ENCODE measurements around the gene ABCB8. TPM values are rescaled to one million over a fixed set of nuclear protein-coding genes. Genes with fewer than 3 reads are reported as not detected.

The ABCB8 gene
- total RNA-seq: 10 to 100 TPM; 20.9 to 32.4 (median 24.6) TPM
- 10 to 100 TPM; 16.7 to 42.2 TPM for polyA plus RNA-seq
- long read RNA-seq, donor 1, full-length matches to known transcripts: 14 of 35 reads
- long read RNA-seq, donor 1, partial matches to known transcripts: 7 of 35 reads
- long read RNA-seq, donor 1, other reads (novel, unspliced or antisense): 14 of 35 reads
- long read RNA-seq, donor 2, full-length matches to known transcripts: 8 of 34 reads
- long read RNA-seq, donor 2, partial matches to known transcripts: 20 of 34 reads
- long read RNA-seq, donor 2, other reads (novel, unspliced or antisense): 6 of 34 reads
- long read RNA-seq, donor 3, full-length matches to known transcripts: 20 of 37 reads
- long read RNA-seq, donor 3, partial matches to known transcripts: 6 of 37 reads
- long read RNA-seq, donor 3, other reads (novel, unspliced or antisense): 11 of 37 reads

DNA sequence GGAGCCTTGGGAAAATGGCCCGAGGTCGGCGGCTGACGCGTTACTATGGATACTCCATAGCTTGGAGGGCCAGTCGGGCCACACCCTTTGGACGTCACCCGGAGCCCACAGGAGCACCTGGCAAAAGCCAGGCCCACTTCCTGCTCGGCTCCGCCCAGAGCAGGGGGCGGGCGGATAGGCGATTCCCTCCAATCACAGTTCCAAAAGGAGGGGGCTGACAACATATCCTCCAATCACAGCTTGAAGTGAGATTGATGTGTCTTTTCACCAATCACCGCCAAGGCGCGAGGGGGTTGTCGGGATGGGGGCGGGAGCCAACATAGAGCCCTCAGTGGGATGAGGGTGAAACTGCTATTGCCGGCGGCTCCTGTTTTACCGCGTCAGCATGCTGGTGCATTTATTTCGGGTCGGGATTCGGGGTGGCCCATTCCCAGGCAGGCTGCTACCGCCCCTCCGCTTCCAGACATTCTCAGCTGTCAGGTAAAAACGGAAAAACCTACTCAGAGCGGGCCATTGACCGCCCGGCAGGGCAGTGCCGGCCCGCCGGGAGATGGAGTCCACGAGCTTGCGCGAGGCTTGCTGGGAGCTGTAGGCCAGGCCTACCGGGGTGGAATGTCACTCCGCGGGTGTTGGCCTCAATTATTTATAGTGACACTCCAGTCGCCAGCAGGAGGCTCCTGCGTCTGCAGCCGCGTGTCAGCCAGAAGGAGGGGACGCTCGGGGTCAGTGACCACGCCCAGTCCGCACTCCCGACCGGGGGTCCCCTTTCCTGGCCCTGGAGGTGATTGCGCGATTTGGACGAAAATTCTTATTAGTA, at the start of gene ABCB8:
Gene ABCB8, plus strand, starts transcription at position 320 of the 817 bp plus-strand sequence. Its CDS starts 66 bp downstream, at position 386.
- peak; percentile 94 to 98 (median 96) for ATAC-seq
- peak; percentile 95 to 100 for DNase-seq
- no peaks in the 10 kb centered on the region for H3K9me3 ChIP-seq
- H3K36me3 ChIP-seq: peaks cover 0 to 19% (median 0%) of the 10 kb centered on the region in 9 donors
- H3K4me3 ChIP-seq: peak within 1 kb of the TSS; percentile 29 to 84 (median 74)
- intact Hi-C loops (cut with DNase I): loop anchor here in 6 of 10 donors (1.0 to 5.0 kb wide), 7 partner anchors 30 to 84 kb away; partner anchors contain the start of genes SLC4A2 (in 2 of the 6) and AGAP3 (in 1 of the 6)
- TF ChIP-seq, protein P1, sequence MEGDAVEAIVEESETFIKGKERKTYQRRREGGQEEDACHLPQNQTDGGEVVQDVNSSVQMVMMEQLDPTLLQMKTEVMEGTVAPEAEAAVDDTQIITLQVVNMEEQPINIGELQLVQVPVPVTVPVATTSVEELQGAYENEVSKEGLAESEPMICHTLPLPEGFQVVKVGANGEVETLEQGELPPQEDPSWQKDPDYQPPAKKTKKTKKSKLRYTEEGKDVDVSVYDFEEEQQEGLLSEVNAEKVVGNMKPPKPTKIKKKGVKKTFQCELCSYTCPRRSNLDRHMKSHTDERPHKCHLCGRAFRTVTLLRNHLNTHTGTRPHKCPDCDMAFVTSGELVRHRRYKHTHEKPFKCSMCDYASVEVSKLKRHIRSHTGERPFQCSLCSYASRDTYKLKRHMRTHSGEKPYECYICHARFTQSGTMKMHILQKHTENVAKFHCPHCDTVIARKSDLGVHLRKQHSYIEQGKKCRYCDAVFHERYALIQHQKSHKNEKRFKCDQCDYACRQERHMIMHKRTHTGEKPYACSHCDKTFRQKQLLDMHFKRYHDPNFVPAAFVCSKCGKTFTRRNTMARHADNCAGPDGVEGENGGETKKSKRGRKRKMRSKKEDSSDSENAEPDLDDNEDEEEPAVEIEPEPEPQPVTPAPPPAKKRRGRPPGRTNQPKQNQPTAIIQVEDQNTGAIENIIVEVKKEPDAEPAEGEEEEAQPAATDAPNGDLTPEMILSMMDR (IDR thresholded peaks at IDR 0.05): peak in 8 of 9 donors; percentile 39 to 82 (median 64)
- H3K27ac ChIP-seq: peak within 1 kb of the TSS; percentile 36 to 91 (median 82)
- peaks cover 3 to 21% (median 14%) of the 10 kb centered on the region in 9 donors for H3K4me1 ChIP-seq
- H3K27me3 ChIP-seq: peaks cover 0 to 3% (median 0%) of the 10 kb centered on the region in 7 donors
- WGBS, 2 donors: 1% methylated on average over 53 of the region's 53 CpGs

DNA sequence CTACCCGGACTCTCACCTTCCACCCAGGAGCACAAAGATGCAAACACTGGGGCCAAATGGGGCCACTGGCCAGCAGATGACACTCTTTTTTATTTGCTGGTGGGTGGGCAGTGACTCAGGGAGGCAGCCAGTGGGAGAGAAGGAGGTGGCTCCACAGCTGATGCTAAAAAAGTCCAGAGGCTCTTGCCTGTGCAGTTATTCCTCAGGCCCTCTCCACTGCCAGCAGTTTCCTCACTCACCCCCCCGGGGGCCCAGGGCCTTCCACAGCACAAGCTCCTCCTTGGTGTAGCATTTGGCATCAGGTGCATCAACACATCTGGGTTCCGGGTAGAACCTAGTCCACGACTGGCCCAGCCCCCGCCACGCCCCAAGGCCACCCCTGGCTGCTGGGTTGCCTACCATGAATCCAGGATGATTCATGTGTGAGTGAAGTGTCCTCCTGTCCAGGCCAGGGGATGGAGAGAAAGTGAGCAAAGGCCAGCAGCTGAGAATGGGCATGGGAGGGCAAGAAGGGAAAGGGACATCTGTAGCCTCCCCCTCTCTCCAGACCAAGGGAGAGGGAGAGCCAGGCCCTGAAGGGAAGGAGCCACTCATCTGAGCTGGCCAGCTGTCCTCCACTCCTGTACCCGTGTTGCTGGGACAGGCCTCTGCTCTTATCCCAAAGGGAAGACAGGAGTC, 48.4 kb upstream of the ABCB8 start:
- intact Hi-C loops (cut with DNase I): loop anchor here in 3 of 10 donors (10.0 kb wide), 2 partner anchors 185 to 205 kb away; no protein-coding TSS in a partner anchor
- Histone ChIP-seq H3K4me3 (no peak overlapping the region), H3K27me3 (peaks cover 4 to 84% (median 41%) of the 10 kb centered on the region in 7 donors), H3K36me3 (no peaks in the 10 kb centered on the region), H3K4me1 (peaks cover 6 to 38% (median 18%) of the 10 kb centered on the region in 9 donors), H3K9me3 (no peaks in the 10 kb centered on the region), H3K27ac (peak overlapping the region in 5 of 10 donors; percentile 50 to 90 (median 82))
- WGBS, 2 donors: 34 to 37% methylated on average over 7 of the region's 7 CpGs
- TF ChIP-seq, protein P1 (IDR thresholded peaks at IDR 0.05): no peak
- no peak for ATAC-seq
- DNase-seq: no peak

DNA sequence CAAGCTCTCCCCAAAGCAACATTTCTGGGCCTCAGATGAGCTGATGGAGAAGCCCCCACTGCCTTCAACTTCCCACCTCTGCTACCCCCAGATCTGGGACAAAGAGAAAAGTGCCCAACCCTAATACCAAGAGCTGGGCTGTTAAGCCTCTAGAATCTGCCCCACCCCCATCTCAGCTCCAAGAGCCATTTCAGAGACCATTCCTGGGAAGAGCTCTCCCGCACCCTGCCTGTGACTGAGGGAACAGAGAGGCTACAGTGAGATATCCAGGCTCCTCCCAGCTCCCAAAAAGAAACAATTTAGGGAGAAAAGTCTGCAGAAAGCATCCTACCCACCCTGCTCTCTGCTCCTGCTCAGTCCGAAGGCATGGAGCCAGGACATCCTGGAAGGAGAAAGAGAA, 47.6 kb upstream of the ABCB8 start:
- 39 to 41% methylated on average over 2 of the region's 2 CpGs for WGBS, 2 donors
- TF ChIP-seq, protein P1 (IDR thresholded peaks at IDR 0.05): no peak
- no peaks in the 10 kb centered on the region for H3K36me3 ChIP-seq
- intact Hi-C loops (cut with DNase I): loop anchor here in 3 of 10 donors (10.0 kb wide), 2 partner anchors 186 to 206 kb away; no protein-coding TSS in a partner anchor
- H3K9me3 ChIP-seq: no peaks in the 10 kb centered on the region
- H3K4me3 ChIP-seq: no peak overlapping the region
- H3K27me3 ChIP-seq: peaks cover 0 to 80% (median 33%) of the 10 kb centered on the region in 7 donors
- ATAC-seq (no peak), DNase-seq (no peak)
- H3K27ac ChIP-seq: no peak overlapping the region
- peaks cover 5 to 31% (median 13%) of the 10 kb centered on the region in 9 donors for H3K4me1 ChIP-seq
